ENCODE results near the gene SCAF11.

GRCh38 chr12:45994736-45995135 is 4.4 kb upstream of the SCAF11 start:
- TF ChIP-seq EZH2 (IDR thresholded peaks at IDR 0.05; ENCODE audit: borderline replicate concordance, insufficient read depth, low read length, poor library complexity, severe bottlenecking) (no peak), CTCF (IDR thresholded peaks at IDR 0.05; ENCODE audit: poor library complexity, severe bottlenecking) (no peak), REST (IDR thresholded peaks at IDR 0.05; ENCODE audit: borderline replicate concordance) (no peak), RAD21 (conservative IDR thresholded peaks at IDR 0.05) (no peak)

Data from neural cell (in vitro differentiated cells).